ENCODE data around the gene ARMH2.

GRCh38 chr6:24778121-24778520 is 20.6 kb downstream of the ARMH2 start:
- TF ChIP-seq CTCF (IDR thresholded peaks at IDR 0.05): no peak
- no peak for TF ChIP-seq EP300 (IDR thresholded peaks at IDR 0.05)
